C4-2B (cell line): ENCODE results near the gene ZNF805.

Experiments used
- CTCF ChIP-seq: fragments of 450-650 bp; conservative IDR thresholded peaks from 2 replicates; pipeline ENCODE4 v1.5.1; 2017; ENCODE audit warnings: mild to moderate bottlenecking
- ZFX ChIP-seq: fragments of 450-650 bp; IDR thresholded peaks from 2 replicates; pipeline ENCODE4 v1.6.1; 2017

GRCh38 chr19:57292547-57292946 lies 52.1 kb downstream of the ZNF805 start:
- TF ChIP-seq CTCF (no peak), ZFX (no peak)
